ENCODE results near the gene TICAM1.
"Not testable (repeated sequence)": the region's sequence is repeated elsewhere in the genome, so short reads cannot be mapped to it uniquely, and the experiment has no call there.

DNA sequence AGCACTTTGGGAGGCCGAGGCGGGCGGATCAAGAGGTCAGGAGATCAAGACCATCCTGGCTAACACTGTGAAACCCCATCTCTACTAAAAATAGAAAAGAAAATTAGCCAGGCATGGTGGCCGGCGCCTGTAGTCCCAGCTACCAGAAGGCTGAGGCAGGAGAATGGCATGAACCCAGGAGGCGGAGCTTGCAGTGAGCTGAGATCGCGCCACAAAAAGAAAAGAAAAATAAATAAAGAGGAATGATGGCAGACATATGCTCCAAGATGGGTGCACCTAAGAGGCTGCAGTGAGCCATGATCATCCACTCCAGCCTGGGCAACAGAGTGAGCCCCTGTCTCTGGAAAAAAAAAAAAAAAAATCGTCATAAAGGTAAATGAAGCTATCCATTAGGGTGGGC is 14.5 kb upstream of the TICAM1 start:
- TF ChIP-seq, protein P1, sequence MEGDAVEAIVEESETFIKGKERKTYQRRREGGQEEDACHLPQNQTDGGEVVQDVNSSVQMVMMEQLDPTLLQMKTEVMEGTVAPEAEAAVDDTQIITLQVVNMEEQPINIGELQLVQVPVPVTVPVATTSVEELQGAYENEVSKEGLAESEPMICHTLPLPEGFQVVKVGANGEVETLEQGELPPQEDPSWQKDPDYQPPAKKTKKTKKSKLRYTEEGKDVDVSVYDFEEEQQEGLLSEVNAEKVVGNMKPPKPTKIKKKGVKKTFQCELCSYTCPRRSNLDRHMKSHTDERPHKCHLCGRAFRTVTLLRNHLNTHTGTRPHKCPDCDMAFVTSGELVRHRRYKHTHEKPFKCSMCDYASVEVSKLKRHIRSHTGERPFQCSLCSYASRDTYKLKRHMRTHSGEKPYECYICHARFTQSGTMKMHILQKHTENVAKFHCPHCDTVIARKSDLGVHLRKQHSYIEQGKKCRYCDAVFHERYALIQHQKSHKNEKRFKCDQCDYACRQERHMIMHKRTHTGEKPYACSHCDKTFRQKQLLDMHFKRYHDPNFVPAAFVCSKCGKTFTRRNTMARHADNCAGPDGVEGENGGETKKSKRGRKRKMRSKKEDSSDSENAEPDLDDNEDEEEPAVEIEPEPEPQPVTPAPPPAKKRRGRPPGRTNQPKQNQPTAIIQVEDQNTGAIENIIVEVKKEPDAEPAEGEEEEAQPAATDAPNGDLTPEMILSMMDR (IDR thresholded peaks at IDR 0.05 in 2 of 3, conservative IDR thresholded peaks at IDR 0.05 in 1 of 3; ENCODE audit: control insufficient read depth in 2 of 3, extremely low read depth in 1 of 3, insufficient read depth in 1 of 3, low read depth in 3 of 3, low read length in 3 of 3), result not testable (repeated sequence)
- TF ChIP-seq HSF1 (IDR thresholded peaks at IDR 0.05; ENCODE audit: low read depth, low read length); SIN3A (IDR thresholded peaks at IDR 0.05; ENCODE audit: low read depth, low read length); USF2 (IDR thresholded peaks at IDR 0.05; ENCODE audit: borderline replicate concordance, low read depth, low read length): not testable (repeated sequence)
